HCT116 (cell line): ENCODE measurements around the gene AVPR1B. TPM values are rescaled to one million over a fixed set of nuclear protein-coding genes. Genes with fewer than 3 reads are reported as not detected.

Experiments
- ATAC-seq: fragments of 200-7000 bp; cut with Tn5 transposase; 2 replicates; pipeline ENCODE4 v1.9.1; 2020; ENCODE audit warnings: mild to moderate bottlenecking, moderate library complexity
- BruUV-seq: library from RNA; stranded (reverse); fragments of 400-500 nt; replicated peaks from 2 replicates; lab custom pipeline; 2021; lab: Mats Ljungman, UMichigan
- CTCF ChIA-PET: fragments of 300-600 bp; sonication (Branson Sonifier 250); formaldehyde crosslinking; loops from one replicate; lab custom pipeline; 2021; ENCODE audit warnings: antibody characterized with exemption; lab: Charles Lee
- POLR2A ChIA-PET: fragments of 300-600, 350-600 bp; sonication (Branson Sonifier 250); formaldehyde crosslinking; loops from one replicate; lab custom pipeline; 2021; ENCODE audit warnings: antibody characterized with exemption; lab: Charles Lee
- RAD21 ChIA-PET, 2 experiments: fragments of 300-600 bp; sonication (Branson Sonifier 250); formaldehyde crosslinking; loops; one replicate each; lab custom pipeline; 2023; ENCODE audit warnings: low total read pairs in 2 of 2; ENCODE audit not compliant: uncharacterized antibody in 2 of 2, unreplicated experiment in 2 of 2, low non-redundant PET in 1 of 2; lab: Charles Lee
- DNase-seq: peaks from one replicate; pipeline ENCODE4 v3.0.0-alpha.2; 2010; ENCODE audit warnings: low read depth, low spot score
- H2AFZ ChIP-seq: fragments of 200-600 bp; shearing (Covaris generic), sonication (generic); 2 replicates; pipeline ENCODE4 v1.6.1; 2017; ENCODE audit warnings: low read depth, mixed run types, mixed read lengths, antibody characterized with exemption, low read length; ENCODE audit not compliant: poor library complexity, severe bottlenecking
- H3K27ac ChIP-seq: 2 replicates; pipeline ENCODE4 v1.5.1; 2012; ENCODE audit warnings: low read depth, low read length
- H3K27me3 ChIP-seq: fragments of 200-600 bp; sonication (generic); 2 replicates; pipeline ENCODE4 v1.6.1; 2016; ENCODE audit warnings: mixed run types, low read length, mixed read lengths; ENCODE audit not compliant: insufficient read depth
- H3K36me3 ChIP-seq, 2 experiments: fragments of 200-500 bp in 1 of 2; fragments of 200-600 bp in 1 of 2; sonication (Bioruptor generic) in 1 of 2; sonication (generic) in 1 of 2; 2 replicates each; pipeline versions ENCODE4 v1.5.1 to v1.6.1; 2014 to 2016; ENCODE audit warnings: low read length in 2 of 2, inconsistent platforms in 1 of 2, mixed read lengths in 1 of 2, mixed run types in 1 of 2; ENCODE audit not compliant: insufficient read depth in 2 of 2, control insufficient read depth in 1 of 2
- H3K4me1 ChIP-seq, 2 experiments: fragments of 200-600 bp in 1 of 2; sonication (generic) in 1 of 2; 2 replicates each; pipeline versions ENCODE4 v1.5.1 to v1.6.1; 2012 to 2017; ENCODE audit warnings: low read length in 2 of 2, inconsistent platforms in 1 of 2, mild to moderate bottlenecking in 1 of 2, mixed read lengths in 1 of 2, mixed run types in 1 of 2, moderate library complexity in 1 of 2; ENCODE audit not compliant: insufficient read depth in 2 of 2, control insufficient read depth in 1 of 2
- H3K4me2 ChIP-seq: fragments of 200-600 bp; sonication (generic); 2 replicates; pipeline ENCODE4 v1.6.1; 2017; ENCODE audit warnings: mixed run types, low read length, mixed read lengths
- H3K4me3 ChIP-seq, 2 experiments: fragments of 200-600 bp in 1 of 2; sonication (generic) in 1 of 2; replicated peaks in 1 of 2; 2 replicates each; pipeline ENCODE4 v1.5.1; 2011 to 2016; ENCODE audit warnings: low read length in 2 of 2, control low read depth in 1 of 2, low read depth in 1 of 2, mild to moderate bottlenecking in 1 of 2, mixed read lengths in 1 of 2, mixed run types in 1 of 2
- H3K79me2 ChIP-seq: fragments of 200-600 bp; sonication (generic); 2 replicates; pipeline ENCODE4 v1.6.1; 2017; ENCODE audit warnings: mild to moderate bottlenecking, mixed run types, low read length, moderate library complexity, mixed read lengths; ENCODE audit not compliant: insufficient read depth
- H3K9ac ChIP-seq: fragments of 200-600 bp; sonication (generic); 2 replicates; pipeline ENCODE4 v1.6.1; 2016; ENCODE audit warnings: low read length, mixed read lengths
- H3K9me2 ChIP-seq: fragments of 200-600 bp; sonication (generic), shearing (Covaris generic); 2 replicates; pipeline ENCODE4 v1.6.1; 2017; ENCODE audit warnings: mixed run types, mild to moderate bottlenecking, moderate library complexity; ENCODE audit not compliant: insufficient read depth
- H3K9me3 ChIP-seq, 2 experiments: fragments of 200-500 bp in 1 of 2; fragments of 200-600 bp in 1 of 2; sonication (Bioruptor generic) in 1 of 2; sonication (generic) in 1 of 2; 2 replicates each; pipeline ENCODE4 v1.6.1; 2014 to 2017; ENCODE audit warnings: low read length in 2 of 2, mixed read lengths in 2 of 2, inconsistent platforms in 1 of 2, low read depth in 1 of 2, mild to moderate bottlenecking in 1 of 2, mixed run types in 1 of 2, moderate library complexity in 1 of 2; ENCODE audit not compliant: control insufficient read depth in 1 of 2, insufficient read depth in 1 of 2
- H4K20me1 ChIP-seq: fragments of 200-600 bp; sonication (generic), shearing (Covaris generic); 2 replicates; pipeline ENCODE4 v1.6.1; 2017; ENCODE audit warnings: mixed run types, mild to moderate bottlenecking, moderate library complexity; ENCODE audit not compliant: insufficient read depth
- CBX3 ChIP-seq: IDR thresholded peaks from 2 replicates; pipeline ENCODE4 v1.6.1; 2012; ENCODE audit warnings: low read depth
- CEBPB ChIP-seq: IDR thresholded peaks from 2 replicates; pipeline ENCODE4 v1.6.1; 2012; ENCODE audit warnings: low read depth
- EGR1 ChIP-seq: IDR thresholded peaks from 2 replicates; pipeline ENCODE4 v1.6.1; 2012; ENCODE audit warnings: low read depth
- ELF1 ChIP-seq: IDR thresholded peaks from 2 replicates; pipeline ENCODE4 v1.6.1; 2012; ENCODE audit warnings: low read depth, borderline replicate concordance
- EZH2phosphoT487 ChIP-seq: fragments of 200-600 bp; IDR thresholded peaks from 2 replicates; pipeline ENCODE4 v1.6.1; 2018; ENCODE audit warnings: antibody characterized with exemption, borderline replicate concordance
- JUND ChIP-seq: IDR thresholded peaks from 2 replicates; pipeline ENCODE4 v1.6.1; 2012
- POLR2A ChIP-seq: IDR thresholded peaks from 2 replicates; pipeline ENCODE4 v1.7.0; 2011; ENCODE audit warnings: borderline replicate concordance; ENCODE audit not compliant: insufficient read depth, insufficient read length; ENCODE audit errors: extremely low read depth
- POLR2AphosphoS5 ChIP-seq: IDR thresholded peaks from 2 replicates; pipeline ENCODE4 v1.6.1; 2011; ENCODE audit warnings: mild to moderate bottlenecking, low read depth, low read length, moderate library complexity
- RAD21 ChIP-seq: IDR thresholded peaks from 2 replicates; pipeline ENCODE4 v1.6.1; 2012; ENCODE audit warnings: low read depth, mild to moderate bottlenecking
- SIN3A ChIP-seq: IDR thresholded peaks from 2 replicates; pipeline ENCODE4 v1.6.1; 2012; ENCODE audit warnings: low read depth
- SRF ChIP-seq: IDR thresholded peaks from 2 replicates; pipeline ENCODE4 v1.6.1; 2012; ENCODE audit warnings: low read depth
- TCF7L2 ChIP-seq: IDR thresholded peaks from 2 replicates; pipeline ENCODE4 v1.7.0; 2011; ENCODE audit warnings: borderline replicate concordance, inconsistent platforms; ENCODE audit not compliant: insufficient read depth, insufficient read length; ENCODE audit errors: extremely low read depth
- YY1 ChIP-seq: IDR thresholded peaks from 2 replicates; pipeline ENCODE4 v1.6.1; 2011; ENCODE audit warnings: low read length, low read depth, moderate library complexity, mild to moderate bottlenecking; ENCODE audit not compliant: insufficient replicate concordance; ENCODE audit errors: extremely low read depth
- ZFX ChIP-seq: fragments of 450-650 bp; IDR thresholded peaks from 2 replicates; pipeline ENCODE4 v1.6.1; 2017
- ZNF274 ChIP-seq: fragments of 200-500 bp; sonication (Bioruptor generic); IDR thresholded peaks from 2 replicates; pipeline ENCODE4 v1.6.1; 2014; ENCODE audit warnings: mild to moderate bottlenecking, low read depth, low read length, inconsistent platforms
- intact Hi-C: fragments of 100-400 bp; cut with micrococcal nuclease; formaldehyde crosslinking; loops from 2 replicates; pipeline ENCODE4 v1.10.0; 2022
- total RNA-seq: library from RNA; stranded (reverse); gene quantifications from one replicate; pipeline ENCODE4 v1.2.1, GENCODE V29; 2021; ENCODE audit not compliant: unreplicated experiment
- TF ChIP-seq, protein P1 (sequence below): IDR thresholded peaks from 2 replicates; pipeline ENCODE4 v1.6.1; 2012
- TF ChIP-seq, protein P2 (sequence below): IDR thresholded peaks from 2 replicates; pipeline ENCODE4 v1.6.1; 2011; ENCODE audit warnings: mild to moderate bottlenecking, low read length, moderate library complexity; ENCODE audit not compliant: insufficient replicate concordance; ENCODE audit errors: extremely low read depth
- TF ChIP-seq, protein P3 (sequence below), 3 experiments: fragments of 200-600 bp in 1 of 3; sonication (generic) in 1 of 3; IDR thresholded peaks in 2 of 3; conservative IDR thresholded peaks in 1 of 3; 2 replicates each; pipeline ENCODE4 v1.5.1; 2012 to 2017; ENCODE audit warnings: low read depth in 2 of 3, low read length in 2 of 3, antibody characterized with exemption in 1 of 3, borderline replicate concordance in 1 of 3, control low read depth in 1 of 3, mild to moderate bottlenecking in 1 of 3, mixed read lengths in 1 of 3, mixed run types in 1 of 3, moderate library complexity in 1 of 3; ENCODE audit not compliant: insufficient read depth in 1 of 3
- TF ChIP-seq, protein P4 (sequence below): IDR thresholded peaks from 2 replicates; pipeline ENCODE4 v1.6.1; 2012; ENCODE audit warnings: low read depth
- TF ChIP-seq, protein P5 (sequence below): IDR thresholded peaks from 2 replicates; pipeline ENCODE4 v1.6.1; 2012

Gene AVPR1B
- total RNA-seq, 1 experiment from 2014 or later, result not detected

DNA sequence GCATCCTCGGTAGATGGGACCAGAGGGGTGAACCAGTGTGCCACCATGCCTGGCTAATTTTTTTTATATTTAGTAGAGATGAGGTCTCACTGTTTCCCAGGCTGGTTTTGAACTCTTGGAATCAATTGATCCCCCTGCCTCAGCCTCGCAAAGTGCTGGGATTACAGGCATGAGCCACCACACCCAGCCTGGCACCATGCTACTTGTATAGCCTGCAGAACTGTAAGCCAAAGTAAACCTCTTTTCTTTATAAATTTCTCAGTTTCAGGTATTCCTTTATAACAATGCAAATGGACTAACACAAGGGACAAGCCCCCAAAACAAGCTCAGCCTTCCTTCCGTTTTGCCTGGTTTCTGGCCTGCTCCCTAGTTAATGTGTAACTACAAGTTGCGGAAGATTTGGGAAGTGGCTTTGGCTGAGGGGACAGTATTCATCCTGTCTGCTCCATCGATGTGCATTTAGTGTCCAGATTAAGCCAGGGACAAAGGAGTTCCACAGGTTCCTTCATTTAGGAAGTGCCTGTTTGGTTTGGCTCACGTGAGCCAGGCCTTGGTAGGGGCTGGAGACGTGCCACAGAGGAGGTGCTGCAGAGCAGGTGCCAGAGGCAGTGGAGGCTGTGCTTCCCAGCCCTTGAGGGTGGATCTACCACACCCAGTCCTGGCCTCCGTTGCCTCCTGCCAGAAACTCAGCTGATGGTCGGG lies 4.4 kb downstream of the AVPR1B start:
- Histone ChIP-seq H3K27me3 (no peaks in the 10 kb centered on the region; the same call in 1 of the 2 replicates), H4K20me1 (no peaks in the 10 kb centered on the region), H3K9me3 (no peaks in the 10 kb centered on the region), H3K9ac (no peak overlapping the region), H3K79me2 (no peaks in the 10 kb centered on the region), H2AFZ (no peak overlapping the region), H3K9me2 (no peaks in the 10 kb centered on the region), H3K4me2 (no peak overlapping the region), H3K4me3 (no peak overlapping the region), H3K27ac (no peak overlapping the region), H3K4me1 (peaks cover 0 to 7% of the 10 kb centered on the region in 2 experiments; a peak in 1 of 4 replicates), H3K36me3 (no peaks in the 10 kb centered on the region)
- ChIA-PET RAD21 (no interaction called here), POLR2A (no interaction called here), CTCF (no interaction called here)
- BruUV-seq, result no TSS peak
- ATAC-seq, result no peak
- DNase-seq, result no peak
- TF ChIP-seq CEBPB (no peak), ZFX (no peak), ZNF274 (no peak), CBX3 (no peak), SRF (no peak), JUND (no peak), RAD21 (no peak), ELF1 (no peak), TCF7L2 (no peak), SIN3A (no peak), YY1 (no peak), EZH2phosphoT487 (no peak), EGR1 (no peak), POLR2A (no peak), POLR2AphosphoS5 (no peak)
- TF ChIP-seq, protein P1, sequence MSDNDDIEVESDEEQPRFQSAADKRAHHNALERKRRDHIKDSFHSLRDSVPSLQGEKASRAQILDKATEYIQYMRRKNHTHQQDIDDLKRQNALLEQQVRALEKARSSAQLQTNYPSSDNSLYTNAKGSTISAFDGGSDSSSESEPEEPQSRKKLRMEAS, result no peak
- TF ChIP-seq, protein P2, sequence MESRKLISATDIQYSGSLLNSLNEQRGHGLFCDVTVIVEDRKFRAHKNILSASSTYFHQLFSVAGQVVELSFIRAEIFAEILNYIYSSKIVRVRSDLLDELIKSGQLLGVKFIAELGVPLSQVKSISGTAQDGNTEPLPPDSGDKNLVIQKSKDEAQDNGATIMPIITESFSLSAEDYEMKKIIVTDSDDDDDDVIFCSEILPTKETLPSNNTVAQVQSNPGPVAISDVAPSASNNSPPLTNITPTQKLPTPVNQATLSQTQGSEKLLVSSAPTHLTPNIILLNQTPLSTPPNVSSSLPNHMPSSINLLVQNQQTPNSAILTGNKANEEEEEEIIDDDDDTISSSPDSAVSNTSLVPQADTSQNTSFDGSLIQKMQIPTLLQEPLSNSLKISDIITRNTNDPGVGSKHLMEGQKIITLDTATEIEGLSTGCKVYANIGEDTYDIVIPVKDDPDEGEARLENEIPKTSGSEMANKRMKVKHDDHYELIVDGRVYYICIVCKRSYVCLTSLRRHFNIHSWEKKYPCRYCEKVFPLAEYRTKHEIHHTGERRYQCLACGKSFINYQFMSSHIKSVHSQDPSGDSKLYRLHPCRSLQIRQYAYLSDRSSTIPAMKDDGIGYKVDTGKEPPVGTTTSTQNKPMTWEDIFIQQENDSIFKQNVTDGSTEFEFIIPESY, result no peak
- TF ChIP-seq, protein P3, sequence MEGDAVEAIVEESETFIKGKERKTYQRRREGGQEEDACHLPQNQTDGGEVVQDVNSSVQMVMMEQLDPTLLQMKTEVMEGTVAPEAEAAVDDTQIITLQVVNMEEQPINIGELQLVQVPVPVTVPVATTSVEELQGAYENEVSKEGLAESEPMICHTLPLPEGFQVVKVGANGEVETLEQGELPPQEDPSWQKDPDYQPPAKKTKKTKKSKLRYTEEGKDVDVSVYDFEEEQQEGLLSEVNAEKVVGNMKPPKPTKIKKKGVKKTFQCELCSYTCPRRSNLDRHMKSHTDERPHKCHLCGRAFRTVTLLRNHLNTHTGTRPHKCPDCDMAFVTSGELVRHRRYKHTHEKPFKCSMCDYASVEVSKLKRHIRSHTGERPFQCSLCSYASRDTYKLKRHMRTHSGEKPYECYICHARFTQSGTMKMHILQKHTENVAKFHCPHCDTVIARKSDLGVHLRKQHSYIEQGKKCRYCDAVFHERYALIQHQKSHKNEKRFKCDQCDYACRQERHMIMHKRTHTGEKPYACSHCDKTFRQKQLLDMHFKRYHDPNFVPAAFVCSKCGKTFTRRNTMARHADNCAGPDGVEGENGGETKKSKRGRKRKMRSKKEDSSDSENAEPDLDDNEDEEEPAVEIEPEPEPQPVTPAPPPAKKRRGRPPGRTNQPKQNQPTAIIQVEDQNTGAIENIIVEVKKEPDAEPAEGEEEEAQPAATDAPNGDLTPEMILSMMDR (IDR thresholded peaks at IDR 0.05 in 2 of 3, conservative IDR thresholded peaks at IDR 0.05 in 1 of 3; ENCODE audit: borderline replicate concordance in 1 of 3, insufficient read depth in 1 of 3, low read depth in 2 of 3, low read length in 2 of 3), result no peak
- TF ChIP-seq, protein P4, sequence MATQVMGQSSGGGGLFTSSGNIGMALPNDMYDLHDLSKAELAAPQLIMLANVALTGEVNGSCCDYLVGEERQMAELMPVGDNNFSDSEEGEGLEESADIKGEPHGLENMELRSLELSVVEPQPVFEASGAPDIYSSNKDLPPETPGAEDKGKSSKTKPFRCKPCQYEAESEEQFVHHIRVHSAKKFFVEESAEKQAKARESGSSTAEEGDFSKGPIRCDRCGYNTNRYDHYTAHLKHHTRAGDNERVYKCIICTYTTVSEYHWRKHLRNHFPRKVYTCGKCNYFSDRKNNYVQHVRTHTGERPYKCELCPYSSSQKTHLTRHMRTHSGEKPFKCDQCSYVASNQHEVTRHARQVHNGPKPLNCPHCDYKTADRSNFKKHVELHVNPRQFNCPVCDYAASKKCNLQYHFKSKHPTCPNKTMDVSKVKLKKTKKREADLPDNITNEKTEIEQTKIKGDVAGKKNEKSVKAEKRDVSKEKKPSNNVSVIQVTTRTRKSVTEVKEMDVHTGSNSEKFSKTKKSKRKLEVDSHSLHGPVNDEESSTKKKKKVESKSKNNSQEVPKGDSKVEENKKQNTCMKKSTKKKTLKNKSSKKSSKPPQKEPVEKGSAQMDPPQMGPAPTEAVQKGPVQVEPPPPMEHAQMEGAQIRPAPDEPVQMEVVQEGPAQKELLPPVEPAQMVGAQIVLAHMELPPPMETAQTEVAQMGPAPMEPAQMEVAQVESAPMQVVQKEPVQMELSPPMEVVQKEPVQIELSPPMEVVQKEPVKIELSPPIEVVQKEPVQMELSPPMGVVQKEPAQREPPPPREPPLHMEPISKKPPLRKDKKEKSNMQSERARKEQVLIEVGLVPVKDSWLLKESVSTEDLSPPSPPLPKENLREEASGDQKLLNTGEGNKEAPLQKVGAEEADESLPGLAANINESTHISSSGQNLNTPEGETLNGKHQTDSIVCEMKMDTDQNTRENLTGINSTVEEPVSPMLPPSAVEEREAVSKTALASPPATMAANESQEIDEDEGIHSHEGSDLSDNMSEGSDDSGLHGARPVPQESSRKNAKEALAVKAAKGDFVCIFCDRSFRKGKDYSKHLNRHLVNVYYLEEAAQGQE, result no peak
- TF ChIP-seq, protein P5, sequence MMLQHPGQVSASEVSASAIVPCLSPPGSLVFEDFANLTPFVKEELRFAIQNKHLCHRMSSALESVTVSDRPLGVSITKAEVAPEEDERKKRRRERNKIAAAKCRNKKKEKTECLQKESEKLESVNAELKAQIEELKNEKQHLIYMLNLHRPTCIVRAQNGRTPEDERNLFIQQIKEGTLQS, result no peak
- intact Hi-C loops, result no loop called here
